Prostate gland (tissue), 2 donors: ENCODE measurements around the gene CHRNA1. TPM values are rescaled to one million over a fixed set of nuclear protein-coding genes. Genes with fewer than 3 reads are reported as not detected.

Source experiments
- DNase-seq: peaks from one replicate; pipeline ENCODE4 v3.0.0-alpha.2; 2019; ENCODE audit warnings: low spot score
- H3K27ac ChIP-seq, 2 donors: fragments of 200-600 bp; sonication (generic); 2 replicates each; pipeline ENCODE4 v1.5.1; 2017 to 2019
- H3K27me3 ChIP-seq: fragments of 200-600 bp; sonication (generic); replicated peaks from 2 replicates; pipeline ENCODE4 v1.5.1; 2019; ENCODE audit not compliant: insufficient read depth
- H3K36me3 ChIP-seq, 2 donors: fragments of 200-600 bp; sonication (generic); 1 replicate in 1 of 2; 2 replicates in 1 of 2; pipeline versions ENCODE4 v1.5.1 to v1.8.1; 2017 to 2019
- H3K4me1 ChIP-seq: fragments of 200-600 bp; sonication (generic); replicated peaks from 2 replicates; pipeline ENCODE4 v1.5.1; 2019
- H3K4me3 ChIP-seq, 2 donors: fragments of 200-600 bp; sonication (generic); 2 replicates each; pipeline ENCODE4 v1.5.1; 2017 to 2019
- H3K9me3 ChIP-seq: fragments of 200-600 bp; sonication (generic); 2 replicates; pipeline ENCODE4 v1.5.1; 2017
- POLR2A ChIP-seq: fragments of 450-650 bp; IDR thresholded peaks from one replicate; pipeline ENCODE4 v1.6.1; 2016; ENCODE audit warnings: antibody characterized with exemption, mild to moderate bottlenecking
- POLR2AphosphoS5 ChIP-seq: sonication (generic); formaldehyde crosslinking; IDR thresholded peaks from one replicate; pipeline ENCODE4 v1.6.1; 2017; ENCODE audit warnings: antibody characterized with exemption
- WGBS: methylation state at CpG from one replicate; pipeline ENCODE4 v1.1.5; 2018; 5-methylcytosine and 5-hydroxymethylcytosine counted together
- intact Hi-C: fragments of 100-400 bp; cut with DNase I; formaldehyde crosslinking; loops from one replicate; pipeline ENCODE4 v1.14.2; 2022
- total RNA-seq, 2 donors: library from RNA; depleted of rRNA; stranded (reverse); fragments of >200 nt; gene quantifications; one replicate each; pipeline ENCODE4 v1.1.0, GENCODE V29; 2016
- TF ChIP-seq, protein P1 (sequence below), 4 experiments: fragments of 200-600 bp in 2 of 4; fragments of 450-650 bp in 2 of 4; sonication (generic) in 2 of 4; IDR thresholded peaks; 1 replicate in 3 of 4; 2 replicates in 1 of 4; pipeline ENCODE4 v1.5.1; 2016 to 2019; ENCODE audit warnings: antibody characterized with exemption in 4 of 4, mild to moderate bottlenecking in 2 of 4, moderate library complexity in 2 of 4

Gene CHRNA1
- total RNA-seq, 2 donors from 2014 or later = 4.0 TPM; not detected in 1

- 38% methylated on average over 3 of the region's 3 CpGs for WGBS
- Histone ChIP-seq H3K4me3 (no peak overlapping the region), H3K27me3 (no peaks in the 10 kb centered on the region), H3K9me3 (no peaks in the 10 kb centered on the region), H3K36me3 (no peaks in the 10 kb centered on the region), H3K4me1 (no peaks in the 10 kb centered on the region), H3K27ac (no peak overlapping the region)
- no peak for DNase-seq
- TF ChIP-seq, protein P1, sequence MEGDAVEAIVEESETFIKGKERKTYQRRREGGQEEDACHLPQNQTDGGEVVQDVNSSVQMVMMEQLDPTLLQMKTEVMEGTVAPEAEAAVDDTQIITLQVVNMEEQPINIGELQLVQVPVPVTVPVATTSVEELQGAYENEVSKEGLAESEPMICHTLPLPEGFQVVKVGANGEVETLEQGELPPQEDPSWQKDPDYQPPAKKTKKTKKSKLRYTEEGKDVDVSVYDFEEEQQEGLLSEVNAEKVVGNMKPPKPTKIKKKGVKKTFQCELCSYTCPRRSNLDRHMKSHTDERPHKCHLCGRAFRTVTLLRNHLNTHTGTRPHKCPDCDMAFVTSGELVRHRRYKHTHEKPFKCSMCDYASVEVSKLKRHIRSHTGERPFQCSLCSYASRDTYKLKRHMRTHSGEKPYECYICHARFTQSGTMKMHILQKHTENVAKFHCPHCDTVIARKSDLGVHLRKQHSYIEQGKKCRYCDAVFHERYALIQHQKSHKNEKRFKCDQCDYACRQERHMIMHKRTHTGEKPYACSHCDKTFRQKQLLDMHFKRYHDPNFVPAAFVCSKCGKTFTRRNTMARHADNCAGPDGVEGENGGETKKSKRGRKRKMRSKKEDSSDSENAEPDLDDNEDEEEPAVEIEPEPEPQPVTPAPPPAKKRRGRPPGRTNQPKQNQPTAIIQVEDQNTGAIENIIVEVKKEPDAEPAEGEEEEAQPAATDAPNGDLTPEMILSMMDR (IDR thresholded peaks at IDR 0.05) = no peak
- no peak for TF ChIP-seq POLR2A
- no peak for TF ChIP-seq POLR2AphosphoS5
- intact Hi-C loops = no loop called here
Measured at GRCh38 chr2:174776675-174777074, 12.4 kb upstream of the CHRNA1 start.

DNA sequence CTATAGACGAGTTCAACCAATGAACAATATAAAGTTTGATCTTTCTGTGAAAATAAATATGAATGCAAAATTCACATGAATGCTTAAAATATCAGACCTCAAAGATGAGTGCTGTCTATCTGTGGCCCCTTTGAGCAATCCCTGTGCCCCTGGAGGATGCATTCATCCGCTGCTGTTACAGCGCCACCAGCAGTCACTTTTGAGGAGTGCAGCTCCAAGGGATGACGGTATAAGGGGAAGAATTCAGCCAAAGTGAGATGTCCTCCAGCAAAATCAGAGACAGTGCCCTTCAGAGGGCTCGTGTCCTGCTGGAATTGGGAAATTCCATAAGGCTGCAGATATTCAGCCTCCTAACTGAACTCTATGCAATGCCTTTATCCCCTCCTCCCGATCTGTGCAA, 12.0 kb upstream of the CHRNA1 start:
- H3K4me3 ChIP-seq = no peak overlapping the region
- H3K36me3 ChIP-seq = no peaks in the 10 kb centered on the region
- no peaks in the 10 kb centered on the region for H3K4me1 ChIP-seq
- no peaks in the 10 kb centered on the region for H3K9me3 ChIP-seq
- DNase-seq = no peak
- 80% methylated on average over 6 of the region's 6 CpGs for WGBS
- intact Hi-C loops = no loop called here
- no peaks in the 10 kb centered on the region for H3K27me3 ChIP-seq
- TF ChIP-seq POLR2AphosphoS5 (no peak), POLR2A (no peak)
- TF ChIP-seq, protein P1 (IDR thresholded peaks at IDR 0.05) = no peak
- no peak overlapping the region for H3K27ac ChIP-seq

- Histone ChIP-seq H3K27ac (no peak overlapping the region), H3K9me3 (no peaks in the 10 kb centered on the region), H3K4me3 (no peak overlapping the region), H3K36me3 (no peaks in the 10 kb centered on the region), H3K27me3 (no peaks in the 10 kb centered on the region), H3K4me1 (no peaks in the 10 kb centered on the region)
- intact Hi-C loops = no loop called here
- no peak for TF ChIP-seq POLR2A
- TF ChIP-seq, protein P1 (IDR thresholded peaks at IDR 0.05) = no peak
- no peak for TF ChIP-seq POLR2AphosphoS5
- 80% methylated on average over 5 of the region's 5 CpGs for WGBS
- DNase-seq = no peak
Measured at GRCh38 chr2:174775571-174775980, 11.3 kb upstream of the CHRNA1 start.

GRCh38 chr2:174774886-174775285, 10.6 kb upstream of the CHRNA1 start:
- Histone ChIP-seq H3K27me3 (no peaks in the 10 kb centered on the region), H3K4me3 (no peak overlapping the region), H3K27ac (no peak overlapping the region), H3K4me1 (no peaks in the 10 kb centered on the region), H3K36me3 (no peaks in the 10 kb centered on the region), H3K9me3 (no peaks in the 10 kb centered on the region)
- no peak for DNase-seq
- intact Hi-C loops = no loop called here
- no peak for TF ChIP-seq POLR2AphosphoS5
- TF ChIP-seq, protein P1 (IDR thresholded peaks at IDR 0.05) = no peak
- no peak for TF ChIP-seq POLR2A
- 91% methylated on average over 4 of the region's 4 CpGs for WGBS

- no peaks in the 10 kb centered on the region for H3K36me3 ChIP-seq
- WGBS = 48% methylated on average over 2 of the region's 2 CpGs
- TF ChIP-seq, protein P1 (IDR thresholded peaks at IDR 0.05) = no peak
- TF ChIP-seq POLR2AphosphoS5 = no peak
- TF ChIP-seq POLR2A = no peak
- DNase-seq = no peak
- no peaks in the 10 kb centered on the region for H3K27me3 ChIP-seq
- H3K4me1 ChIP-seq = no peaks in the 10 kb centered on the region
- intact Hi-C loops = no loop called here
- no peak overlapping the region for H3K27ac ChIP-seq
- no peaks in the 10 kb centered on the region for H3K9me3 ChIP-seq
- no peak overlapping the region for H3K4me3 ChIP-seq
Measured at GRCh38 chr2:174773215-174773614, 8.9 kb upstream of the CHRNA1 start.
